Activated T-cell treated with anti-CD3 and anti-CD28 coated beads for 24 hours (primary cell): ENCODE data around the gene SEPTIN8.

Experiments used
- DNase-seq: peaks from one replicate; pipeline ENCODE4 v3.0.0-alpha.2; 2020; ENCODE audit warnings: low read depth

SEPTIN8 gene

GRCh38 chr5:132782101-132782500, 5.1 kb upstream of the SEPTIN8 start:
- no peak for DNase-seq

DNA sequence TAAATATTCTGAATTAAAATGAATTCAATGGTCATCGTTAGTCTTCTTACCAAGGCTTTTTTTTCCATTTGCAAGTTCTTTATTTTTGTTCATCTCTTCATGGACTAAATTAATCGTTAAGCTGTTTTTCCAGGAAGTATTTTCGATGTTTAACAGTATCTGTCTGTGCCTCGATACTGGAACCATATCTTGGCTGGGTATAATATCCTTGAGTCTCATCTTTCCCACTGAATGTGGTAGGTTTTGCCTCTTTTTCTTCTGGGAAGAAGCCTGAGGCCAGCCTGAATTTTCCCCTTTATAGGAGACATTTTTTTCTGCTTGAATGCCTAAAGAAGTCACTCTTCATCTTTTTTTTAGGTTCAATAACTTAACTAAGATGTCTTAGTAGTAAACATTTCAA, 4.0 kb upstream of the SEPTIN8 start:
- no peak for DNase-seq

- DNase-seq = no peak
These were observed 3.5 kb upstream of the SEPTIN8 start for GRCh38 chr5:132780577-132780976.

- no peak for DNase-seq
These were observed 2.9 kb upstream of the SEPTIN8 start for GRCh38 chr5:132779961-132780360.

DNA sequence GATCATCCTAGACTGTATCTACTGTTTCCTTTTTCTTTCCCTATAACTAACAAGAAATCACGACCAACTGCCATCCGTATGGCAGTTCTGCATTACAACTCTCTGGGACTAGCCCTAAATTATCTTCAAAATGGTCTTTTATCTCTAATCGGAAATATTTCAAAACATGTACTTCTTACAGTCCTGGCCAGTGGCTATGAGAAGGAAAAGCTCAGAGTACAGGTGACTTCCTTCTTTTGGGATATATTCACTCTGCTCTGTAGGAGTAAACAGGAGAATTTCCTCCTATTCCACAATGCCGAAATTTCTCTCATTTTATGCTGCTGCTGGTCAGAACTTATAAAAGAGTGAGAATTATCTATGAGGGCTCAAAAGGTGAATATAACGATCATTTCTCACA, 1.8 kb upstream of the SEPTIN8 start:
- no peak for DNase-seq

DNA sequence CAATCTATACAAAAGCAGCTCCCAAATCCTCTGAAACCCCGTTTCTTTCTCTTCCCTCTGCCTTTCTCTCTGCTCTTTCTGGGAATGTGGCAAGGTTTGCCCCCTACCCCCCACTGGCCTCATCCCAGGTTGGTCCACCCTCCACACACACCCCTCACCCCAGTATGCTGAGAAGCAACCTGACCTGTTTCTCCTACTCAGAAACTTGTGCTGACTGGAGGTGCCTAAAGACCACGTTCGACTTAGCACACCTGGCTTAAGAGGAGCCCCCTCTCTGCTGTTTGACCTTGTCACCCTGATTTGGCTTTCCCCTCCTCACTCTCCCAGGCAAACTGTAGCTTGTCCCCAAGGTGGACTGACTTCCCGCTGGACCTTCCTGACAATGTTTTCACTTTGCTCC, 1.1 kb upstream of the SEPTIN8 start:
- no peak for DNase-seq

GRCh38 chr5:132776938-132777208, 166 bp downstream of the SEPTIN8 start:
- no peak for DNase-seq

- no peak for DNase-seq
These were observed 705 bp downstream of the SEPTIN8 start for GRCh38 chr5:132776131-132776937.

DNA sequence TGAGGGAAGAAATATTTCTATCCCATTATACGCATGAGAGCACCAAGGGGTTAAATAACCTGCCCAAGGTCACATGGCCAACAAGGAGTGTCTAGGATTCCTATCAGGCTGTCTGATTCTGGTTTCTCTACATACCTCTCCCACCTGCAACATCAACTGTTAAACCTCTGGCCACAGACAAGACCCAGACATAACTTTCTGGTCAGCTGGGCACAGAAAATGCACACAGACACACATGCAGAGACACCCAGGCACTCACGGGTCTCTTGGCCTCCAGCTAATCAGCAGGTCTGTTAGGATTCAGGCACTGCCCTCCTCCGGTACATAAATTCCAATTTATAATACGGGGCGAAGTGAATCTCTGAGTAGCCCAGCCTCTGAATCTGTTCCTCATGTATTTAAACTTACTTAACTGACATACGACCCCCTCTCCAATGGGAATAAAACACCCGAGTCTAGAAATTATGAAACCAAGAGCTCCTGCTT, 1.5 kb downstream of the SEPTIN8 start:
- DNase-seq = no peak

DNA sequence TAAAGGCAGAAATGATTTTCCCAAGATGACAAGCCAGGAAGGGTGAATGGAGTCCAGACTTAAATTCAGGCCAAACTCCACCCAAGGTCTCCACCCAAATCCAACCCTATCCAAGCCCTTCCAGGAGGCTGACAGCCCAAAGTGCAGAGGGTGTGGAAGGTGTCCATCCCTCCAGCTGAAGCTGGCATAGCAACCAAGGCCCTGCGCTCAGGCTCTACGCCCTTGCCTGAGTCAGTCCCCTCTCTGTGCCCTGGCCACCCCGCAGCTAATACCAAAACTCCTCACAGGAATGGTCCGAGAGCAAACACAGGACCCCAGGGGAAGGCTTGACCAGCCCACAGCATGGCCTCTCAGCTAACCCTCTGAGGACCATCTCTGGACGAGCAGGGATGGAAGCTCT, 2.1 kb downstream of the SEPTIN8 start:
- no peak for DNase-seq

GRCh38 chr5:132774406-132774805, 2.6 kb downstream of the SEPTIN8 start:
- DNase-seq = no peak

DNA sequence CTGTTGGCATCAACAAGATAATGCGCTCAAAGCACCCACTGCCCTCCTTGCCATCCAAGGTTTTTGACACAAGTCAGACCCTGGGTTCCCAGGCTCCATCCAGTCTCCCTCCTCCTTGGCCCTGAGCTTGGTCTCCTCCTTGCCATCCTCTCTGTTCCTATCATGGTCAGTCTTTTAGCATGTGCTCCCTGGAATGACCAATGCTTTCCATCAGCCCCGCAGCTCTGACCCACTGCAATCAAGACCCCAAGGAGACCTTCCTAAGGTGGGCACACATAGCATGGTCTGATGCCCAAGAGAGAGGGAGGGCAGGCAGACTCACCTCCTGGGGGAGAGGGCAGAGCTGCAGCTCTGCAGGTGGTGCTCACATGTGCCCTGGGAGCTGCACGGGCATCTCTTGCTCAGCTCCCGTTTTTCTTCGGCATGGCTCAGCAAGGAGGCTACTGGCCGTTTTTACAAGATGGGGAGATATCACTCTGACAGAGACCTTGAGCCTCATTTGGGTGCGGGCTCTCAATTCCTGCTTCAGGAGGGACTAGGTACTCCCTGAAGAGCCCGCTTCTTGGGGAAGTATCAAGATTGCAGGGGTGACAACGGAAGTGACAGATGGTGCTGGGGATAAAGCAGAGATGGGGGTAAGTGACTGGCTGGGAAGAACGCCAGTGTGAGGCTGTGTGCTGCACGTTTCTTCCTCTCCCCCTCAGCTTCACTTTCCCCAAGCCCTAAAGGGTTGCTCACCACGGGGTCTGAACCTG, 3.3 kb downstream of the SEPTIN8 start:
- DNase-seq = no peak

GRCh38 chr5:132773114-132773513, 3.9 kb downstream of the SEPTIN8 start:
- DNase-seq = no peak

- no peak for DNase-seq
These were observed 4.6 kb downstream of the SEPTIN8 start for GRCh38 chr5:132772291-132773070.

- no peak for DNase-seq
These were observed 5.5 kb downstream of the SEPTIN8 start for GRCh38 chr5:132771503-132771998.

- no peak for DNase-seq
These were observed 6.4 kb downstream of the SEPTIN8 start for GRCh38 chr5:132770476-132771159.

GRCh38 chr5:132768485-132768868, 8.6 kb downstream of the SEPTIN8 start:
- no peak for DNase-seq

DNA sequence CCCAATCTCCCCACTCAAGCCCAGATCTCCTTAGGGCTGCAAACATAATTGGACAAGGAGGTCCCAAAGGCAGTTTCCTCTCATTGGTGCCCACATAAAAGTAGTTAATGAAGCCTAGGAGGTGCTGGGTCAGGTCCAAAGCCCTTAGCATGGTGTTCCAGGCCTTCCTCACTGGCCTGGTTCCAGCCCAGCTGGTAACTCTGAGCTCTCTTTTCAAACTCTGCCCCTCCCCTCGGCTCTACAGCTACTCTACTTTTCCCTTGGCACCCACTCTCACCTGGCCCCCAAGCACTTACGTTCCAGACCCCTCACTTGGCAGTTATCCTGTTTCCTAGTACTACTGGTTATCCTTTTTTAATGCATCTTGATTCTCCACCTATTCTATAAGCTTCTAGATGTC, 9.9 kb downstream of the SEPTIN8 start:
- no peak for DNase-seq

- no peak for DNase-seq
These were observed 10.3 kb downstream of the SEPTIN8 start for GRCh38 chr5:132766806-132767055.

DNA sequence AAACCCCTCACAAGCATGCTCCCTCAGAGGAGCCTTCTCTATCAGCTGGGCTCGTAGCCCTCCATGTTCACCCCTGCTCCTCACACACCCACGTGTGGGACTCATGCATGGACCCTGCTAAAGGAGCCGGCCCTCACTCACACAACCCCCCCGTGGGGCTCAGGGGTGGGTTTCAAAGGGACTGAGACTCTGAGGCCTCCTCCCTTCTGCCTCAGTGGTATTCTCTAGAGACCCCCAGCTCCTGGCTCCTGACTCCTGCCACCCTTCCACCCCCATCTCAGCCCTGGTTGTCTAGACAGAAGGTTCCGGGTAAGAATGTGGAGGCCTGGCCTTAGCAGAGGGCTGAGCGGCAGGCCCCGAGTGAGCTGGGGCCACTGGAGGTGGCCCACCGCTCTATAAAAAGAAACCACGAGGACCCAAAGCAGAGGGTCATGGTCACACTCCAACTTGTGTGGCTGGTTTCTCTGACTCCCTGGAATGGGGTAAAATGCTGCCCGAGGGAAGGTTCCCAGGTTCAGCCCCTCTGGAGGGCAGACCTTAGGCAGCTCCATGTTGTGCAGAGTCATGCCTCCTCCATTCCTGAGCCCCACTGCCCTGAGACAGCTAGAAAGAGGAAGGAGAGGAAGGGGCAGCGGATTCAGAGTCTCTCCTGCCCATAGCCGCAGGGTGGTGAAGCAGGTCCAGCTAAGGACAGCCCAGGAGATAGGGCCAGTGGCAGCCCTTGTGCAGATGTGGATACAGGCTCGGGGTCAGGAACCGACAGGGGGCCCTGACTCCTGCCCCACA, 10.8 kb downstream of the SEPTIN8 start:
- DNase-seq = no peak

DNA sequence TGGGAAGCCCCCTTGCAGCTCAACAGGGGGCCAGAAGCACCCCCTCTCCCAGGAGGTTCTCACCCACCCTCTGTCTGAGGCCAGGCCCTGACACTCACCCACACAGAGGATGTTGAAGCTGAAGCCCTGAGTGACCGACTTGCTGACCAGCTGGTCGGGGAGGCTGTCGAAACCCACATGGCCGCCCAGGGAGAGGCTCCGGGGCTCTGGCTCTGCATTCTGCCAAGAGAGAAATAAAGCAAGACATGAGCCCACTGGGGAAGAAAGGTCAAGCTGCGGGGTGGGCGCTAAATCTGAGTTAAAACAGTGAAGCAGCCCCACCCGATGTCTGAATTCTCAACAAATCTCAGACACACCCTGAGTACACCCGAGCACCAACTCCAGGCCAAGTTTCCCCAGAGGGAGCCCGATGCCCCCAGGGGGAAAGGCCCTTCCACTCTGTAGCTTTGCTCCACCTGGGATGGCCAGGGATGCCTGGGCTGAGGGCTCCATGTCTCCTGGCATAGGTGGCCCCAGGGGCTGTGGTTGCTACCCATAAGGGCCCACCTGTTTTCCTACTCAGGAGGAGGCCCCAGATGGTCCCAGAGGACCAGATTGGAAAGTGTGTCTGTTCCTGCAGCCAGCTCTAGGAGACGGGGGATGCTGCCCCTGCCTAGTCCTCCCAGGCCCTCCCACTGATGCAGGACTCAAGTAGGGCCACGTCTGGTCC, 11.6 kb downstream of the SEPTIN8 start:
- DNase-seq = no peak
